Activated CD4-positive, alpha-beta T cell treated with anti-CD3 and anti-CD28 coated beads for 4 hours (primary cell): ENCODE results near the gene SLFN12.
"Not testable (repeated sequence)": the region's sequence is repeated elsewhere in the genome, so short reads cannot be mapped to it uniquely, and the experiment has no call there.

Source experiments
- DNase-seq, 2 donors: peaks; one replicate each; pipeline ENCODE4 v3.0.0-alpha.2; 2020

The SLFN12 gene

DNA sequence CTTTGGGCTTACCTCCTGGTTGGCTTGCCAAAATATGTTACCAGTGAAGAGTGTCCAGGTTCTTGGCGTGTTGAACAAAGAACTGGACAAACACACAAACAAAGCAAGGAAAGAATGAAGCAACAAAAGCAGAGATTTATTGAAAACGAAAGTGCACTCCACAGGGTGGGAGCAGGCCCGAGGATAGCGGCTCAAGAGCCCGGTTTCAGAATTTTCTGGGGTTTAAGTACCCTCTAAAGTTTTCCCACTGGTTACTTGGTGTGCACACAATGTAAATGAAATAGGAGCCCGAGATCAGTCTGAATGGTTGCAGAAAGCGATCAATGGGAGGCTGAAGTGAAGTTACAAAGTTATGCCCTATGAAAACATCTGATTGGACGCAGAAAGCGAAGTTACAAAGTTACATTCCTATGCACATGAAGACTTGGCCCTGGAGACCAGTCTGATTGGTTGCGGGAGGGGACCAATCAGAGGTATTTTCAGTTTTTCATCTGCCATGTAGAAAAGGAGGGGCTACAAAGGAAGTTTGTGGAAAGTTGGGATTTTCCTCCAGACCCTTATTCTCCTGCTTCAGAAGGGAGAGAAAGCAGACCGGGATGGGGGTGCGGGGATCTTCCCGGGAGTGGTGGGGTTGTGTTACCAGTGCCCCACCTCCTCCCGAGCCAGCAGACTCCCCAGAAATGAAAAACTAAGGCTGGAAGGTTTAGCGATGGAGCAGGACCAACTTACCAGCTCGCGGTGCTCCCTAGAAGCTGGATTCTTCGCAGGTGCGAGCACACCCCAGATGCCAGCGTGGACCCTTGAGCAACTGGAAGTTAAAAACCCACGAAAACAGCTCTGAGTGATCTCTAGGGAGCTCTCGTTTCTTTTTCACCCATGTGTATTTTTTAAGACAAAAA, at the start of gene SLFN12:
Gene SLFN12 (minus strand): TSS at position 325 of the 899 bp plus-strand sequence. CDS start 9,472 bp downstream, outside the sequence.
- peak; percentile 48 to 53 for DNase-seq

- DNase-seq, result no peak
Observed at GRCh38 chr17:35479271-35479670, 47.0 kb upstream of the SLFN12 start.

- DNase-seq, result no peak
Observed at GRCh38 chr17:35477248-35477647, 44.9 kb upstream of the SLFN12 start.

- no peak for DNase-seq
Observed at GRCh38 chr17:35476283-35476820, 44.1 kb upstream of the SLFN12 start.

GRCh38 chr17:35468475-35468874, 36.2 kb upstream of the SLFN12 start:
- DNase-seq, result no peak

DNA sequence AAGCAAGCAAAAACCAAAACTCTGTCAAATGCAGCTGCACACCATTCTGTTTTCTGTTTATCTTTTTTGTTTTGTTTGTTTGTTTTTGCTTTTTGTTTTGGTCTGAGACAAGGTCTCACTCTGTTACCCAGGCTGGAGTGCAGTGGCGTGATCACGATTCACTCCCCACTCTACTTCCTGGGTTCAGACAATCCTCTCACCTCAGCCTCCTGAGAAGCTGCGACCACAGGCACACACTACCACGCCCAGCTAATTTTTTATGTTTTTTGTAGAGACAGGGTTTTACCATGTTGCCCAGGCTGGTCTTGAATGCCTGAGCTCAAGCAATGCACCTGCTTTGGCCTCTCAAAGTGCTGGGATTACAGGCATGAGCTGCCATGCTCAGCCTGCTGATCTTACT, 35.5 kb upstream of the SLFN12 start:
- no peak for DNase-seq

- peak; percentile 22 to 33 for DNase-seq
Observed at GRCh38 chr17:35460354-35460851, 28.1 kb upstream of the SLFN12 start.

GRCh38 chr17:35454035-35454434, 21.7 kb upstream of the SLFN12 start:
- not testable (repeated sequence) for DNase-seq

DNA sequence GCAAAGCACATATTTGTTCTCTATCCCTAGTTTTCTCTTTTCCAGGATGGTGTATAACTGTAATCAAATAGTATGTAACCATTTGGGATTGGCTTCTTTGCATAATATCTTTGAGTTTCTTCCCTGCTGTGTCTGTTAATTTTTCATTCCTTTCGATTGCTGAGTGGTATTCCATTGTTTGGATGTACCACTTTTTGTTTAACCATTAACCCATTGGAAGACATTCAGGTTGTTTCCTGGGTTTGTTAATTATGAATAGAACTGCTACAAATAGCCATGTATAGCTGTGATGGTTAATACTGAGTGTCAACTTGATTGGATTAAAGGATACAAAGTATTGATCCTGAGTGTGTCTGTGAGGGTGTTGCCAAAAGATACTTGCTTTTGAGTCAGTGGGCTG, 20.9 kb upstream of the SLFN12 start:
- DNase-seq, result no peak

- no peak for DNase-seq
Observed at GRCh38 chr17:35449371-35449931, 17.2 kb upstream of the SLFN12 start.

- no peak for DNase-seq
Observed at GRCh38 chr17:35448899-35449227, 16.6 kb upstream of the SLFN12 start.

- DNase-seq, result peak; percentile 76 to 84
Observed at GRCh38 chr17:35448214-35448898, 16.1 kb upstream of the SLFN12 start, which contains the start of gene SLFN13. TSS of gene SLFN13 (minus strand) at chr17:35448766. CDS start at chr17:35445680, 3,086 bp downstream.

DNA sequence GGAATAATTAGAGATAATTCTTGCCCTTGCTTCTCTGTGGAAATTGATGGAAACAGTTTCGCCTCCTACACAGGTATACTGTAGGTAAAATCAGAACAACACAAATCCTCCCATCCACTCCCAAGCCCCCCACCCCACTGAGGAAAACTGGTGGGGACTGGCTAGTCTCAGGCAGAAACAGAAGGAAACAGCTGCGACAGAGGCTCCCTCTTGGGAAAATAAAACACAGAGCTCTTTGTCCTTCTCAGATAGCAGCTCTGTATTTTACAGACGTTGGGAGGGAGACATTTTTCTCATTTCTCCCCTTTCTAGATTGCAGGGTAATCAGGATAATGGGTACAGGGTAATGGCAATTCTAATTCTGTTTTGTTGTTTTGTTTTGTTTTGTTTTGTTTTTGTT, 15.2 kb upstream of the SLFN12 start:
- DNase-seq, result no peak

DNA sequence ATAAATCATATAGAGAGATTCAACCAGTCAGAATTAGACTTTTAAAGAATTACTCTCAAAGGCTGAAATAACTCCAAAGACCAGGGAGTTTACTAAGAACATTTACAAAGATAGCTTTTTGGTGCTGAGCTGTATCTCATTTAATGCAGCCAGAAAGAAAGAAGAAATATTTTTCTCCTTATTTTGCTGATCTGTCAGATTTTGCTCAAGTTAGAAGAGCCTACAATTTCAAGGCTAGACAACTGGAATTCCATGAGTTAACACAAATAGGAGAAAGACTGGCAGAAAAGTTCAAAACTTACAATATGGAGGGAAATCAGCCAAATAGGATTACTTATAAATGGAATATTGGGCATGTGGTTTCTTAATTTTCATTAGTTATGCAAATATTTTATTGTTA, 6.1 kb upstream of the SLFN12 start:
- no peak for DNase-seq

- peak; percentile 80 to 81 for DNase-seq
Observed at GRCh38 chr17:35433075-35433894, 985 bp upstream of the SLFN12 start.

GRCh38 chr17:35429702-35430101, 2.6 kb downstream of the SLFN12 start:
- DNase-seq, result no peak

GRCh38 chr17:35428229-35428628, 4.1 kb downstream of the SLFN12 start:
- DNase-seq, result no peak

DNA sequence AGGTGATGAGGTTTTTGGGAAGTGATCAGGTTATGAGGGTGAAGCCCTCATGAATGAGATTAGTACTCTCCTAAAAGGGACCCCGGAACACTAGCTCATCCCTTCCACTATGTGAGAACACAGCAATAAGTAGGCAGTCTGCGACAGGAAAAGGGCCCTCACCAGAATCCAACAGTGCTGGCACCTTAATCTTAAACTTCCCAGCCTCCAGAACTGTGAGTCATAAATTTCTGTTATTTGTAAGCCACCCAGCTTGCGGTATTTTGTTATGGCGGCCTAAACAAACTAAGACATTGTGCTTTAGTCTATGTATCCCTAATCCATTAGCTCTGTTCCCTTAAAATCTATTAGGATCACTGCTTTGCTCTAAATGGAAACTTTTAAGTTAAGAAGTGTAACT, 8.5 kb downstream of the SLFN12 start:
- no peak for DNase-seq

DNA sequence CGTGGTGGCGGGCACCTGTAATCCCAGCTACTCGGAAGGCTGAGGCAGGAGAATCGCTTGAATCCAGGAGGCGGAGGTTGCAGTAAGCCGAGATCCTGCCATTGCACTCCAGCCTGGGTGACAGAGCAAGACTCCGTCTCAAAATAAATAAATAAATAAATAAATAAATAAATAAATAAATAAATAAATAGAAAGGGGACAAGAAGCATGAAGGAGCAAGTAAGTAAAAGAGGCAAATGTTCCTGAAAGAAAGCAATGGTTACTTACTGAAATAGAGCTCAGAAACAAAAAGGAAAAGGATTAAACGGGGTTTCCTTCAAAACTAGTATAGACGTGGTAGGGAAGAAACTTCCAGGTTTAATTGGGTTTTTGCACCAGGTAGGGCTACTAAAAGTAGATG, 11.2 kb downstream of the SLFN12 start:
- DNase-seq, result not testable (repeated sequence)

- no peak for DNase-seq
Observed at GRCh38 chr17:35416659-35417058, 15.6 kb downstream of the SLFN12 start.

DNA sequence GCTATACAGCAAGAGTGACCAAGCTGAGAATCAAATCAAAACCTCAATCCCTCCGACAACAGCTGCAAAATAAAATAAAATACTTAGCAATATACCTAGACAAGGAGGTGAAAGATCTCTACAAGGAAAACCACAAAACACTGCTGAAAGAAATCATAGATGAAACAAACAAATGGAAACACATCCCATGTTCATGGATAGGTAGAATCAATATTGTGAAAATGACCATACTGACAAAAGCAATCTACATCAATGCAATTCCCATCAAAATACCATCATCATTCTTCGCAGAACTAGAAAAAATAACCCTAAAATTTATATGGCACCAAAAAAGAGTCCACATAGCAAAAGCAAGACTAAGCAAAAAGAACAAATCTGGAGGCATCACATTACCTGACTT, 17.6 kb downstream of the SLFN12 start:
- not testable (repeated sequence) for DNase-seq

DNA sequence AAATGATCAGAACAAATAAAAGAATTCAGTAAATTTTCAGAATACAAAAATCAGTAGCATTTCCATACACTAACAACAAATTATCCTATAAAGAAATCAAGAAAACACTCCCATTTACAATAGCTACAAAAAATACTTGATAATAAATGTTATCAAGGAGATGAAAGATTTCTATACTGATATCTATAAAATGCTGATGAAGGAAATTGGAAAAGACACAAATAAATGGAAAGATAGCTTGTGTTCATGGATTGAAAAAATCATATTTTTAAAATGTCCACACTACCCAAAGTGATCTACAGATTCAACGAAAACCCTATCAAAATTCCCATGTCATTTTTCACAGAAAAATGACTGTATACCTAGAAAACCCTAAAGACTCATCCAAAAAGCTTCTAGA, 18.1 kb downstream of the SLFN12 start:
- DNase-seq, result no peak
